Loucy (cell line): Measurements from ENCODE around the gene LMF1.

Source experiments
- H2AFZ ChIP-seq: fragments of 200-600 bp; sonication (generic); 2 replicates; pipeline ENCODE4 v1.6.0; 2016; ENCODE audit warnings: antibody characterized with exemption, mild to moderate bottlenecking, low read length, moderate library complexity
- H3F3A ChIP-seq: fragments of 200-600 bp; 2 replicates; pipeline ENCODE4 v1.6.0; 2016; ENCODE audit warnings: antibody characterized with exemption, low read depth, mild to moderate bottlenecking
- H3K27me3 ChIP-seq: fragments of 200-600 bp; sonication (generic); 2 replicates; pipeline ENCODE4 v1.6.1; 2014; ENCODE audit warnings: low read length, mild to moderate bottlenecking; ENCODE audit not compliant: insufficient read depth, poor library complexity, severe bottlenecking
- H3K36me3 ChIP-seq: fragments of 200-600 bp; sonication (generic); 2 replicates; pipeline ENCODE4 v1.6.1; 2016; ENCODE audit warnings: low read length; ENCODE audit not compliant: insufficient read depth
- H3K4me1 ChIP-seq: fragments of 200-600 bp; sonication (generic); 2 replicates; pipeline ENCODE4 v1.5.1; 2014; ENCODE audit warnings: low read length, mild to moderate bottlenecking; ENCODE audit not compliant: insufficient read depth, poor library complexity, severe bottlenecking
- H3K4me2 ChIP-seq: fragments of 200-600 bp; sonication (generic); 2 replicates; pipeline ENCODE4 v1.6.0; 2014; ENCODE audit warnings: antibody characterized with exemption, low read length, low read depth, mild to moderate bottlenecking; ENCODE audit not compliant: poor library complexity, severe bottlenecking
- H3K4me3 ChIP-seq: fragments of 200-600 bp; sonication (generic); 2 replicates; pipeline ENCODE4 v1.5.1; 2014; ENCODE audit warnings: low read length, mild to moderate bottlenecking, mixed read lengths; ENCODE audit not compliant: poor library complexity, severe bottlenecking
- H3K79me2 ChIP-seq: fragments of 200-600 bp; sonication (generic); 2 replicates; pipeline ENCODE4 v1.6.1; 2014; ENCODE audit warnings: low read length; ENCODE audit not compliant: insufficient read depth
- H3K9ac ChIP-seq: fragments of 200-600 bp; sonication (generic); 2 replicates; pipeline ENCODE4 v1.6.0; 2014; ENCODE audit warnings: mild to moderate bottlenecking, low read depth, low read length, moderate library complexity; ENCODE audit not compliant: poor library complexity, severe bottlenecking
- H3K9me2 ChIP-seq: fragments of 200-600 bp; sonication (generic); replicated peaks from 2 replicates; pipeline ENCODE4 v1.6.1; 2016; ENCODE audit warnings: low read depth, low read length, mixed read lengths
- H3K9me3 ChIP-seq: fragments of 200-600 bp; sonication (generic); 2 replicates; pipeline ENCODE4 v1.6.1; 2014; ENCODE audit warnings: mild to moderate bottlenecking, antibody characterized with exemption, low read length, low read depth; ENCODE audit not compliant: insufficient read depth
- H4K20me1 ChIP-seq: fragments of 200-600 bp; sonication (generic); 2 replicates; pipeline ENCODE4 v1.6.0; 2014; ENCODE audit warnings: antibody characterized with exemption, low read length, mild to moderate bottlenecking; ENCODE audit not compliant: insufficient read depth, poor library complexity, severe bottlenecking
- CTCF ChIP-seq: fragments of 200-600 bp; sonication (generic); conservative IDR thresholded peaks from 2 replicates; pipeline ENCODE4 v1.5.1; 2014; ENCODE audit warnings: mild to moderate bottlenecking, antibody characterized with exemption, low read length
- EZH2phosphoT487 ChIP-seq: fragments of 200-600 bp; IDR thresholded peaks from 2 replicates; pipeline ENCODE4 v1.6.1; 2018; ENCODE audit warnings: antibody characterized with exemption, mild to moderate bottlenecking, moderate library complexity, borderline replicate concordance

LMF1 gene

GRCh38 chr16:871562-872345 lies 99.0 kb downstream of the LMF1 start:
- no peaks in the 10 kb centered on the region for H3K4me1 ChIP-seq
- H3K9ac ChIP-seq = no peak overlapping the region
- no peaks in the 10 kb centered on the region for H3K27me3 ChIP-seq
- H3F3A ChIP-seq = no peaks in the 10 kb centered on the region
- no peak overlapping the region for H3K4me3 ChIP-seq
- TF ChIP-seq EZH2phosphoT487 (no peak), CTCF (no peak)
- H3K9me3 ChIP-seq = no peaks in the 10 kb centered on the region; the same call in 1 of the 2 replicates
- H3K36me3 ChIP-seq = no peaks in the 10 kb centered on the region
- H3K9me2 ChIP-seq = no peaks in the 10 kb centered on the region
- H3K79me2 ChIP-seq = no peaks in the 10 kb centered on the region
- H4K20me1 ChIP-seq = no peaks in the 10 kb centered on the region
- H3K4me2 ChIP-seq = no peak overlapping the region
- no peak overlapping the region for H2AFZ ChIP-seq

GRCh38 chr16:870856-871561 lies 99.8 kb downstream of the LMF1 start:
- Histone ChIP-seq H3F3A (no peaks in the 10 kb centered on the region), H3K4me1 (no peaks in the 10 kb centered on the region), H3K9me3 (no peaks in the 10 kb centered on the region; the same call in 1 of the 2 replicates), H3K36me3 (no peaks in the 10 kb centered on the region), H4K20me1 (no peaks in the 10 kb centered on the region), H3K4me3 (no peak overlapping the region), H3K79me2 (no peaks in the 10 kb centered on the region), H3K27me3 (no peaks in the 10 kb centered on the region), H3K4me2 (no peak overlapping the region), H3K9me2 (no peaks in the 10 kb centered on the region), H2AFZ (no peak overlapping the region), H3K9ac (no peak overlapping the region)
- TF ChIP-seq CTCF (no peak), EZH2phosphoT487 (no peak)

GRCh38 chr16:869823-870641 lies 100.8 kb downstream of the LMF1 start:
- no peak overlapping the region for H2AFZ ChIP-seq
- H3K4me1 ChIP-seq = no peaks in the 10 kb centered on the region
- H4K20me1 ChIP-seq = no peaks in the 10 kb centered on the region
- no peaks in the 10 kb centered on the region for H3K27me3 ChIP-seq
- H3K9ac ChIP-seq = no peak overlapping the region
- no peaks in the 10 kb centered on the region for H3K79me2 ChIP-seq
- H3F3A ChIP-seq = no peaks in the 10 kb centered on the region
- no peak for TF ChIP-seq CTCF
- no peak for TF ChIP-seq EZH2phosphoT487
- no peak overlapping the region for H3K4me3 ChIP-seq
- H3K9me3 ChIP-seq = no peaks in the 10 kb centered on the region; the same call in 1 of the 2 replicates
- H3K36me3 ChIP-seq = no peaks in the 10 kb centered on the region
- H3K4me2 ChIP-seq = no peak overlapping the region
- H3K9me2 ChIP-seq = no peaks in the 10 kb centered on the region
